Inflammatory macrophage treated with lipopolysaccharide for 4 hours (primary cell): ENCODE data around the gene BBS12.
A peak's percentile ranks its signal among the peaks of the same experiment; 100 is the strongest.
"Not testable (repeated sequence)": the region's sequence is repeated elsewhere in the genome, so short reads cannot be mapped to it uniquely, and the experiment has no call there.

Experiments
- DNase-seq: peaks from one replicate; pipeline ENCODE4 v3.0.0-alpha.2; 2020

The BBS12 gene

DNA sequence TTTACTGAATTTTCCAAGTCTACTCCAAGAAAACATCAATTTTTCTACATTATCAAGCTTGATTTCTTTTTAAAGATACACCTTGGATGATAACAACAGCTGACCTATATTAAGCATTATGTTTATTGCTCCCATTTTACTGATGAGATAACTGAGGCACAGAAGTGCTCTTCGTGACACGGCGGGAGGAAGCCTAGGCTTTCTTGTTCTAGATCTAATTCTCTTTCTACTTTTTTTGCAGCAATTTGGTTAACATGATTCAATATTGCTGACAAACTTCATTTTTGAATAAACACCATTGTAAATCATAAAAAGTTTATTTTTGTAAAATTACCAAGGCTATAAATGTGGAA is 33.8 kb downstream of the BBS12 start:
- DNase-seq, result no peak

DNA sequence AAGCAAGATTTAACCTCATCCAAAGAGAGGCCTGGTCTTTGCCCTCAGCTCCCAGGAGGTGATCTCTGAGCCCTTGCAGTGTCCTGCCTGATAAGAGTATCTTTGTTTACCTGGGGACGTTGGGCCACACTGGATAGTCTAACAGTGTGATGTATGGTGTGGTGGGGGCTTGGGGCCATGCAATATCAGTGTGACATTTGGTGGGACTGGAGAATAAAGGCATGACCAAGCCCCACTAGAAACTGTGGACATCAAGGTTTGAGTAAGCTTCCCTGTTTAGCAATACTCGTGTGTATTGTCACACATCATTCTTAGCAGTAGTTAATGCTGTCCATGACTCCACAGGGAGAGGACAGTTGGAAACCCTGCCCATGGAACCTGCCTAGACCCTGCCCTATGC is 34.4 kb downstream of the BBS12 start:
- DNase-seq, result peak; percentile 16

DNA sequence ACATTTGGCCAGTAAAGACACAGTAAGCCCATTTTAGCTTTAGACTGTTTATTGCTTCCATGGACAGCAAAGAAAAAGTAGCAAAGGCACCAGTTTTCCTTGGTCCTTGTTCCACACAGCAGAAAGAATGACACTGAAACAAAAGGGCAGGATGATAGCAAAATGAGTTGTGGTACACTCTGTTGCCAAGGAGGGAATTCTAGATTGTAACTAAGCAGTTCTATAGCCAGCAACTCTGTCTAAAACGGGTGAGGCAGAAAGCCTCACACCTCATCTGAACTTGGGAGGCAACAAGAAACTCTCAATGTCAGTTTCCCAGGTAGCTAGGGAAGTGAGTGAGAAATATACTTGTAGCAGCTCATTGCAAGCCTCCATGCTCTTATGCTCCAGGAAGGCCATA is 39.2 kb downstream of the BBS12 start:
- no peak for DNase-seq

DNA sequence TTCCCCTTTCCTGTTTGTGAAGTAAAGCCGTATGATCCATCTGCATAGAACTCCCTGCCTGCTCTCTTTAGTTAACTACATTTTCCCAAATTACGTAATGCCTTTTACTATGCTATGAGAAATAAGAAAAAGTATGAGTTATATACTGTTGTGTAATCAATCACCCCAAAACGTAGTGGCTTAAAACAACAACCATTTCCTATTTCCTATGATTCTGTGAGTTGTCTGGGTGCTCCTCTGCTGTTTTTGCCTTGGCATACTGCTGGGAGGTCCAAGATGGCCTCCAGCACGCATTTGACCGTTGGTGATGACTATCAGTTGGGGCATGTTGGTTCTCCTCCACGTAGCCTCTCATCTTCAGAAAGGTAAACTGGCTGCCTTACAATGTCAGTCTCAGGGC is 39.8 kb downstream of the BBS12 start:
- DNase-seq, result peak; percentile 76

DNA sequence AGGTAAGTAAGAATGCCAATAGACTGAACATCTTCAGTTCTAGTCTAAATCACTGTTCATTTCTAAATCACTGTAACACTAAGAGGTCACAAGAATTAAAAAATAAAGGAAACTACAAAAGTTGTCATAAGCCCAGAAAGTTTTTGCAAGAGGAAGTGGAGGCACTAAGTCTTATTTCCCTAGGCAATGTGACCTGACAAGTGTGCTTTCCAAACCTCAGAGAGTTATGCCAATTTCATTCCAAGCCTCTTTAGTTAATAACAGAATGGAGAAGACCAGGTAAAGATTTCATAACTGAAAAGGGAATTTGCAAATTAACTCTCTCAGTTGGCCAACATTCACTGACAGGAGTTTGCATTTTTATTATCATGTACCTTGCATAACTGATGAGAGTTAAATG is 40.5 kb downstream of the BBS12 start:
- peak; percentile 64 for DNase-seq

DNA sequence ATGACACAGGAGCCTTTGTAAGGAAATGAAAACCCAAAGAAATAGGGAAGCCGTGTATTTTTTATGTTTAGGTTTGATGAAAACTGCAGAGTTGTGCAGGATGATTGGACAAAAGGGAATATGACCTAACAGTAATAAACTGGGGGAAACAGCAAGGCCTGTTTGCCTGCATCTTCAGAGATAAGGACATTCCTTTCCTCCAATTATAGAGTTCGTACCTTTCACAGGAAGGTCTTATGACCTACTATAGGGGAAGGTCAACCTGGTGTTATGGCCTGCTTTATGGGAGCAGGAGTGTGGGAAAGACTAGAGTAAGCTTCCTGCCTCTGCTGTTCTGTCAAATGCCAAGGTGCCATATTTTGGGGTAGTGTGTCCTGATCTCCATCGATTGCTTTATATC is 42.5 kb downstream of the BBS12 start:
- DNase-seq, result no peak

DNA sequence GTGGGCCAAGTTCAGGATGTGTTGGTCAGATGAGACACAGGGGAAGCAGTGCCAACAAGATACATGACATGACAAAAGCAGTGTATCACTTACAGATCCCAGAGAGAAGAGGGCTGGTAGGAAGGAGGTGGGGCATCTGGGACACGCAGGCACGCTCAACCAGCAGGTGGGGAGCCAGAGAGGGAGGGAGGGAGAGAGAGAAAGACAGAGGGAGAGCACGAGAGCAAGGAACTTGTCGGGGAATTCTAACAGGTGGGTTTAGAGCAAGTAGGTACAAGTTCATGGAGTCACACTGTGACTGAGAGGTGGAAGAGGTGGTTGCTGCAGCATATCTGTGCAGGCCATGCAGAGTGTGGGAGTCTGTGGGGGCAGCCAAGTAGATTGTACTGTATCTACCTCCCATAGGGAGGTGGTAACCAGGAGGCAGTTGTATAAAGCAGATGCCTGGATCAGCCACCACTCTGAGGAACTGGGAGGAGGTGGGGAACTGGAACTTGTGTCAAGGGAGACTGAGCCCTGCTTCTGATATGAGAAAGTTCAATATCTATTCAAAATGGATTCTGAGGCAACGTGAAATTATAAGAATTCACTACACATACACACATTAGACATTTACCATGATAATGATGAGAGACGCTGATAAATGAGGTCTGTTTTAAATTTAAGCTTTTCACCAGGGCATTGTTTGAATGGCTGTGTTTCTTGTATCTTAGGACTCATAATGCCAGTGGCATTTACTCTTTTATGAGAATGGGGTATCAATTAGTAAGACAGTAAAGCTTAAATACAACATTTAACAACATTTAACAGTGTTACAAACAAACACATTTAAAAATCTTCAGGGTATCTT is 43.7 kb downstream of the BBS12 start:
- DNase-seq, result no peak

DNA sequence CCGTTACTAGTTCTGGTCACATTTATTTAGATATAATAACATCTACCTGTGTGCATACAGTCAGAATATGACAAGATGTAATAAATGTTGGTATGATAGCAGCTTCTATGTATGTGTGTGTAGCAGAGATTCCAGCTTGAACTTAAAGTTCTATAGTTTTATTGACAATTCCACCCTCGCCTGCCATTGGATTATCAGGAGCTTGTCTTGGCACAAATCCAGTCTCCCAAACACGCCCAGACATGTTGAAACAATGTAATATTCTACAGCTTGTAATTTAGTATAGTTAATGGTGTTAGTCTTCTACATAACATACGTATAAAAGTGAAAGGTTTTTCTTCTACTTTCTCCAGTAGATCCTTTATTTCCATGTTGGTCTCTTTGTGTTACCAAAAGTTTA is 44.4 kb downstream of the BBS12 start:
- no peak for DNase-seq

DNA sequence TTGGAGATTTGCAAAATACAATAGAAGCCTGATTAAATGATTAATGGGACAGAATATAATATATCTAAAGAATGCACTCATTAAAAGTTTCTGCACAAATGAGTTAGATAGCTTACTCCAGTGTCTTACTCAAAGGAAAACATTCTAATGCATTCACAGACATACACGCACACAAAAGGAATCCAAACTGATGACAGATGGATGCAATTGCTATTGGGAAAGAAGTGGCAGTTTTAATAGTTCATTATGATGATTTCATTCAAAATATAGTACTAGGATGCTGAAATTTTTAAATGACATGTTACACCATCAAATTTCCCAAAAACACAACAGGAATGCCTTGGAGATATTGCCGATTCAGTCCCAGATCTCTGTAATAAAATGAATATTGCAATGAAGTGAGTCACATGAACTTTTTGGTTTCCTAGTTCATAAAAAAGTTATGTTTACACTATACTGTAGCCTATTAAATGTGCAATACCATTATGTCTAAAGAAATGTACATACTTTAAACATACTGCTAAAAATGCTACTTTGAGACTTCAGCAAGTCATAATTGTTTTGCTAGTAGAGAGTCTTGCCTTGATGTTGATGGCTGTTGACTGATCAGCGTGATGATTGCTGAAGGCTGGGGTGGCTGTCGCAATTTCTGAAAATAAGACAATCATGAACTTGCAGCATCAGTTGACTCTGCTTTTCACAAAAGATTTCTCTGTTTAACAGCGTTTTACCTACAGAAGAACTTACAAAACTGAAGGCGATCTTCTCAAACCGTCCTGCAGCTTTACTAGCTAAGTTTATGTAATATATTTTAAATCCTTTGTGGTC is 45.6 kb downstream of the BBS12 start:
- DNase-seq, result no peak

DNA sequence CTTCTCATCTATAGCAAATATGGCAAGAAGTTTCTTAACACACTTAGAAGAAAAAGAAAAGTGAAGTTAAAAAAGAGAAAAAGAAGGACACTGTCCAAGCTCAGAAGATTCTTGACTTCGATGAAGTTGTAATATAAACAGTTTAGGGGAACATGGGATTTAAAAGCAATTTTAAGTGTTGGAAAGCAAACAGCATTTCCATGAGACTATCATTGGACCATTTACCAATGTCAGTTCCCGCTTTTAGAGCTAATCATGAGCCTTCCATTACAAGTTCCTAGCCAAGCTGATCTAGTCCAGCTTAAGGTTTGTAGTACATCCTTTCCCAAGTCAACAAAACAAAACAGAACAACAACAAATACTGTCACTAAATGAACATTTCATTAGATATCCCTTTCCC is 49.0 kb downstream of the BBS12 start:
- no peak for DNase-seq

DNA sequence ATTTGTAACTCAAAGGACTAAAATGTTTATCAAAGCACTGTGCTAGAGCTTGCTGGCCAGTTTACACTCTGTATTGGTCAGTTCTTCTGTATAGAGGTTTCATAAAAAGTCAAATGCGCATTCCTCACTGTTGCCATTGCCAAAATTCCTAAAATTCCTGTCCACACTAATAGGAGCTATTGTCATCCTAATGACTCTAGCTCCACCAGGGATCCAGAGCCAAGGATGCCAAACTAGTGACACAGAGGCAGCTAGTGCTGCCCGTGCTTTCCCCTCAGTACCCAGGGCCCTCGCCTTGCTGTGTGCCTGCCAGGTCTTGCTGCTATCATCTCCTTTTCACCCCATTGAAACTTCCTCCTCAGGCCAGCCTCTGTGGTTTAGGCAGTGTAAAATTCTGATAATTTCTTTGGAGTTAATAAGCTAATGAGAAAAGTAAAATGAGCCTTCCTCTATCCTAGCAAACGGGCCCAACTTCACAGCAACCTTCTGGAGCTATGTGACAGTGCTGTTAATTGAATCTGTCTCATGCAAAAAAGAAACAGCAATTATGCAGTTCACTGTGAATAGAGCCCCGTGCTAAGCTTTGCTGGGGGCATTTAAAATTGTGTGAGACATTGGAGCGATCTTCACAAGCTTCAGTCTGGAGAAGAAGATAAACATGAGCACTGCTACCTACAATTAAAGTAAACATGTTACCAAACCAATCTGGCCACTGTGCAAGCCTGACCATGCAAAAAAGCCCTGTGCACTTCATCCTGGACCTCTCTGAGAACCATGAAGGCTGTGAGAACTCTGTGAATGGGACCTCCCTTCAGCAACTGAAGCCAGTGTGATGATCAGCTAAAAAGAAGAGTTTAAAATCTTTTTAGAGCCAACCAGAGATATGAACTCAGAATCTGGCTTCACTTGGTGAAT is 51.1 kb downstream of the BBS12 start:
- no peak for DNase-seq

DNA sequence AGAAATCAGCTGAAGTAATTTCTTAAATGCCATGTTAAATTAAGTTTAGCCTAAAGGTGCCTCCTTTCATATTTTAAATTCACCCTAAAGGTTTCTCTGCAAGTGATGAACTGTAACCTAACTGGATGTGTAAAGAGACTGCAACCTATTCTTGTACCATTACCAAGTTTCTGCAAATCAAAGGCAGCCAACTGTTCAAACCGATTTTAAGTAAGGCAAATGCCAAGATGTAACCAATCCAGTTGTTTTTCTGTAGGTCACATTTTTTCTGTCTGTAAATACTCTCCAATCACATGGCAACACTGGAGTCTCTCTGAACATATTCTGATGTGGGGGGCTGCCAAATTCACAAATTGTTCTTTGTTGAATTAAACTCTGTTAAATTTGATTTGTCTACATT is 51.8 kb downstream of the BBS12 start:
- DNase-seq, result no peak

DNA sequence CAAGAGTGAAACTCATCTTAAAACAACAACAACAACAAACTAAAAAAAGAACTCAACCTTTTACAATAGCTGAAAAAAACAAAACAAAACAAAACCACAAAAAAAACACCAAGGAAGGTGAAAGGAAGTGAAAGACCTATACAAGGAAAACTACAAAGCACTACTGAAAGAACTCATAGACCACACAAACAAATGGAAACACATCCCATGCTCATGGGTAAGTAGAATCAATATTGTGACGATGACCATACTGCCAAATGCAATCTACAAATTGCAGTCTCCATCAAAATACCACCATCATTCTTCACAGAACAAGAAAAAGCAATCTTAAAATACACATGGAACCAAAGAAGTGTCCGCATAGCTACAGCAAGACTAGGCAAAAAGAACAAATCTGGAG is 52.6 kb downstream of the BBS12 start:
- no peak for DNase-seq

DNA sequence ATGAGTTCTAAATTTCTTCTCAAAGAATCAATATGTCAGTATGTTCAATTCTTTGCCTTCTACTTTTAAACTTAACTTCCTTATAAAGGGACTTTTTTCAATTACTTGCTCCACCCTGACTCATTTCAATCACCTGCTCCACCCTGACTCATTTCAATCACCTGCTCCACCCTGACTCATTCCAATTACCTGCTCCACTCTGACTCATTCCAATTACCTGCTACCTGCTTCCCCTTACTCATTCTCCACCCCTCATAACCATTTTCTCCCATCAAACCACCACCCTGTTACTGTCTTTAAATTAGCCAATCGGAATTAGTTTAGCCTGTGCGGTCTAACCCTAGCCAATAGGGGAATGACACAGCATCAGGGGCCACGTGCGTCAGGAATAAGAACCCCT is 53.8 kb downstream of the BBS12 start:
- DNase-seq, result not testable (repeated sequence)

DNA sequence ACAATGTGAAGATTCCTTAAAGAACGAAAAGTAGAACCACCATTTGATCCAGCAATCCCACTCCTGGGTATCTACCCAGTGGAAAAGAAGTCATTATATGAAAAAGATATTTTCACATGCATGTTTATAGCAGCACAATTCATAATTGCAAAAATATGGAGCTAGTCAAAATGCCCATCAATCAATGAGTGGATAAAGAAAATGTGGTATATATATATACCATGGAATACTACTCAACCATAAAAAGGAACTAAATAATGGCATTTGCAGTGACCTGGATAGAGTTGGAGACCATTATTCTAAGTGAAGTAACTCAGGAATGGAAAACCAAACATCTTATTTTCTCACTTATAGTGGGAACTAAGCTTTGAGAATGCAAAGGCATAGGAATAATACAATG is 54.4 kb downstream of the BBS12 start:
- DNase-seq, result not testable (repeated sequence)

DNA sequence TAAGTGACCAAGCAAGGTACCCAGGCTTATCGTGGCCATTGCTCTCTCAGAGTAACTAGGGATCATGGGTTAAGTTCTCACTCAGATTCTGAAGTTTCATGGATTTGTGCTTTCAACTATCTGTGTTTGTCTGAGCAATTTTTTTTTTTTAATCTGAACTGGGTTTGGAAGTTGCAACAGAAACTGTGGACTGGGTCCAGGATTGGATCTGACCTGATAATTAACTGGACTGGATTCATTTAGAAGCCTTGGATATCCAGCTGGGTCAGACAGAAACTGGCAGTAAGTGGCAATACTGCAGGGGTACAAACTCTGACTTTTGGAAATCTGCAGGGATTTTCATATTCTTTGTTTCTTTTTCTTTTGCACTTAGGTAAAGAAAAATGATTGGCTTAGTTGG is 55.4 kb downstream of the BBS12 start:
- no peak for DNase-seq

DNA sequence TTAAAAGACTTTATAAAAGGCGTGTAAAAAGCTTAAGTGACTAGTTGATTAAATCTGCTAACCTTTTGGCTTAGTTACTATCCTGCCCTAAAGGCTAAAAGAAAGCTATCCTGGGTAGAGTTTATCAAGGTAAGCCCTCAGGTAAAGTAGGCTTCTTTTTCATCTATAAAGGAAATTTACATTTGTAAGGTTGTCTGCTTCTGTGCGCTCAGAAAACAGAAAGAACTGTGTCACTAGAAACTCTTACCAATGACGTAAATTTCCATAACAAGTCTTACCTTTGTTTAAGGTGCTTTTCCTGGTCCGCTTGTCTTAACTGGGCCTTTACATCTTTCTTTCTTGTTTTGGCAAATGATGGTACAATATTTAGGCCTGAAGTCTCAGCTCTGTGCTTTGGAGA is 56.4 kb downstream of the BBS12 start:
- DNase-seq, result no peak

DNA sequence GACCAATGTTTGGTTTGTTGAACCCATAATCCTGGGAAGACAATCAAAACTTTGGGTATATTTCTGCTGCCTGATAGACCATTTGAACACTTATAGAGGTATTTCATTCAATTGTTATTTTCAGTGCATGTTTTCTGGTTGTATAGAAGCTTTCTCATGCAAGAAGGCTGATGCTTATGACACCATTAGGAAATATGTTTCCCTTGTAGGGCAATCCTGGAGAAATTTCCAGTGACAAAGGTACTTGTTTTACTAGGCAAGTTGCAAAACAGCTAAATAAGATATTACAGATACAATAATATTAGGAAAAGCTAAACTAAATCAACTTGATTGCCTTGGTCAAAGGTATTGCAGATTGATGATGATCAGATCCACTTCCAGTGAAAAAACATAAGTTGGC is 61.3 kb downstream of the BBS12 start:
- DNase-seq, result no peak
